Measurements from ENCODE around the gene USF2. TPM values are rescaled to one million over a fixed set of nuclear protein-coding genes. Genes with fewer than 3 reads are reported as not detected.

Gene USF2
- total RNA-seq, 4 donors from 2014 or later, result 98.9 to 133 (median 126) TPM

- no peaks in the 10 kb centered on the region for H3K36me3 ChIP-seq
- no peaks in the 10 kb centered on the region for H3K27me3 ChIP-seq
- H3K4me1 ChIP-seq, result peaks cover 0 to 2% of the 10 kb centered on the region in 2 donors
- no peaks in the 10 kb centered on the region for H3K9me3 ChIP-seq
- no peak overlapping the region for H3K27ac ChIP-seq
- intact Hi-C loops (cut with DNase I), result no loop called here
- no peak for DNase-seq
- WGBS, 2 donors, result 91 to 98% methylated on average over 5 of the region's 5 CpGs
- TF ChIP-seq POLR2A (IDR thresholded peaks at IDR 0.05), result no peak
- TF ChIP-seq, protein P1, sequence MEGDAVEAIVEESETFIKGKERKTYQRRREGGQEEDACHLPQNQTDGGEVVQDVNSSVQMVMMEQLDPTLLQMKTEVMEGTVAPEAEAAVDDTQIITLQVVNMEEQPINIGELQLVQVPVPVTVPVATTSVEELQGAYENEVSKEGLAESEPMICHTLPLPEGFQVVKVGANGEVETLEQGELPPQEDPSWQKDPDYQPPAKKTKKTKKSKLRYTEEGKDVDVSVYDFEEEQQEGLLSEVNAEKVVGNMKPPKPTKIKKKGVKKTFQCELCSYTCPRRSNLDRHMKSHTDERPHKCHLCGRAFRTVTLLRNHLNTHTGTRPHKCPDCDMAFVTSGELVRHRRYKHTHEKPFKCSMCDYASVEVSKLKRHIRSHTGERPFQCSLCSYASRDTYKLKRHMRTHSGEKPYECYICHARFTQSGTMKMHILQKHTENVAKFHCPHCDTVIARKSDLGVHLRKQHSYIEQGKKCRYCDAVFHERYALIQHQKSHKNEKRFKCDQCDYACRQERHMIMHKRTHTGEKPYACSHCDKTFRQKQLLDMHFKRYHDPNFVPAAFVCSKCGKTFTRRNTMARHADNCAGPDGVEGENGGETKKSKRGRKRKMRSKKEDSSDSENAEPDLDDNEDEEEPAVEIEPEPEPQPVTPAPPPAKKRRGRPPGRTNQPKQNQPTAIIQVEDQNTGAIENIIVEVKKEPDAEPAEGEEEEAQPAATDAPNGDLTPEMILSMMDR (IDR thresholded peaks at IDR 0.05), result no peak
- H3K4me3 ChIP-seq (replicated peaks in 1 of 3), result no peak overlapping the region
Observed at GRCh38 chr19:35226748-35227147, 42.0 kb upstream of the USF2 start.

GRCh38 chr19:35228177-35228930 lies 40.4 kb upstream of the USF2 start, which contains the start of gene FAM187B:
FAM187B (minus strand) TSS chr19:35228739; CDS start chr19:35228680, 59 bp downstream.
- H3K27ac ChIP-seq, result no peak within 1 kb of the TSS
- TF ChIP-seq, protein P1 (IDR thresholded peaks at IDR 0.05), result no peak
- TF ChIP-seq POLR2A (IDR thresholded peaks at IDR 0.05), result no peak
- DNase-seq, result no peak
- 80 to 91% methylated on average over 7 to 12 of the region's 14 CpGs for WGBS, 2 donors
- no peaks in the 10 kb centered on the region for H3K36me3 ChIP-seq
- H3K4me1 ChIP-seq, result peaks cover 0 to 2% of the 10 kb centered on the region in 2 donors
- no peak within 1 kb of the TSS for H3K4me3 ChIP-seq (replicated peaks in 1 of 3)
- H3K9me3 ChIP-seq, result no peaks in the 10 kb centered on the region
- H3K27me3 ChIP-seq, result no peaks in the 10 kb centered on the region
- intact Hi-C loops (cut with DNase I), result no loop called here

GRCh38 chr19:35229601-35230000 lies 39.2 kb upstream of the USF2 start:
- Histone ChIP-seq H3K36me3 (no peaks in the 10 kb centered on the region), H3K9me3 (no peaks in the 10 kb centered on the region), H3K27me3 (no peaks in the 10 kb centered on the region), H3K4me3 (replicated peaks in 1 of 3) (no peak overlapping the region), H3K4me1 (peaks cover 0 to 2% of the 10 kb centered on the region in 2 donors), H3K27ac (no peak overlapping the region)
- 91% methylated on average over 8 of the region's 8 CpGs for WGBS, 2 donors
- TF ChIP-seq, protein P1 (IDR thresholded peaks at IDR 0.05), result no peak
- no peak for TF ChIP-seq POLR2A (IDR thresholded peaks at IDR 0.05)
- DNase-seq, result no peak
- intact Hi-C loops (cut with DNase I), result no loop called here

DNA sequence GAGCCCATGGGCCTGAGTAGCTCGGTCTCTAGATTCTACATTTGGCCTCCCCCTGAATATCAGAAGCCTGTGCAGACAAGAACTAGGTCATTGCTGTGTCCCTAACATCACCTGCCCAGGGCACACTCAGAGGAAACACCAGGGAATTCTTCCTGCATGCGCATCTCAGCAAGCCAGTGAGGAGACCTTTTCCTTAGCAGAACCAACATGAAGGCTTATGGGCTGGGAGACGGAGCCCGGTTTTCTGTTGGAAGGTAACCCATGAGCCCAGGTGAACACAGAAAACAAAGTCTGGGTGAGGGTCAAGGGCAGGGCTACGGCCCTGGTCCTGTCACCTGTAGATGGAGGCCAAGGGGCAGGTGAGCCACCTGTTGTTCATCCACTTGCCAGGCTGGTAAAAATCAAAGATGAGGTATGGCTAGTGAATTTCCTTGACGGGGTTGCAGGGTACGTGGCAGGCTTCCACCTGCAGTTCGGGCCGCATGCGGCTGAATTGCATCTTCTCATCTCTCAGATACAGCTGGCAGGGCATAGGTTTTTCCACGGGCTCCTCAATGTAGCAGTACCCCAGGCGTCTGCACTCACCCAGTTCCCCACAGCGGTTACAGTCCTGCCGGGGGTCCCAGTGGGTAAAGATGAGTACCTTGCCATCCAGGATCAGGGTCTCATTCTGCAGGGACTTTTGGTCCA lies 36.7 kb upstream of the USF2 start:
- H3K4me3 ChIP-seq (replicated peaks in 1 of 3), result no peak overlapping the region
- H3K9me3 ChIP-seq, result no peaks in the 10 kb centered on the region
- TF ChIP-seq, protein P1 (IDR thresholded peaks at IDR 0.05), result no peak
- TF ChIP-seq POLR2A (IDR thresholded peaks at IDR 0.05), result no peak
- H3K4me1 ChIP-seq, result no peaks in the 10 kb centered on the region
- no peaks in the 10 kb centered on the region for H3K27me3 ChIP-seq
- H3K36me3 ChIP-seq, result no peaks in the 10 kb centered on the region
- WGBS, 2 donors, result 86 to 96% methylated on average over 11 to 14 of the region's 14 CpGs
- no peak for DNase-seq
- H3K27ac ChIP-seq, result no peak overlapping the region
- intact Hi-C loops (cut with DNase I), result no loop called here

GRCh38 chr19:35232912-35233311 lies 35.9 kb upstream of the USF2 start:
- H3K9me3 ChIP-seq, result no peaks in the 10 kb centered on the region
- intact Hi-C loops (cut with DNase I), result no loop called here
- 63 to 66% methylated on average over 5 of the region's 5 CpGs for WGBS, 2 donors
- H3K4me1 ChIP-seq, result no peaks in the 10 kb centered on the region
- no peak for DNase-seq
- no peak overlapping the region for H3K4me3 ChIP-seq (replicated peaks in 1 of 3)
- TF ChIP-seq POLR2A (IDR thresholded peaks at IDR 0.05), result no peak
- TF ChIP-seq, protein P1 (IDR thresholded peaks at IDR 0.05), result no peak
- no peaks in the 10 kb centered on the region for H3K36me3 ChIP-seq
- H3K27me3 ChIP-seq, result no peaks in the 10 kb centered on the region
- H3K27ac ChIP-seq, result no peak overlapping the region

Data from thyroid gland (tissue), 4 donors.